Measurements from ENCODE around the gene HOMER3.

DNA sequence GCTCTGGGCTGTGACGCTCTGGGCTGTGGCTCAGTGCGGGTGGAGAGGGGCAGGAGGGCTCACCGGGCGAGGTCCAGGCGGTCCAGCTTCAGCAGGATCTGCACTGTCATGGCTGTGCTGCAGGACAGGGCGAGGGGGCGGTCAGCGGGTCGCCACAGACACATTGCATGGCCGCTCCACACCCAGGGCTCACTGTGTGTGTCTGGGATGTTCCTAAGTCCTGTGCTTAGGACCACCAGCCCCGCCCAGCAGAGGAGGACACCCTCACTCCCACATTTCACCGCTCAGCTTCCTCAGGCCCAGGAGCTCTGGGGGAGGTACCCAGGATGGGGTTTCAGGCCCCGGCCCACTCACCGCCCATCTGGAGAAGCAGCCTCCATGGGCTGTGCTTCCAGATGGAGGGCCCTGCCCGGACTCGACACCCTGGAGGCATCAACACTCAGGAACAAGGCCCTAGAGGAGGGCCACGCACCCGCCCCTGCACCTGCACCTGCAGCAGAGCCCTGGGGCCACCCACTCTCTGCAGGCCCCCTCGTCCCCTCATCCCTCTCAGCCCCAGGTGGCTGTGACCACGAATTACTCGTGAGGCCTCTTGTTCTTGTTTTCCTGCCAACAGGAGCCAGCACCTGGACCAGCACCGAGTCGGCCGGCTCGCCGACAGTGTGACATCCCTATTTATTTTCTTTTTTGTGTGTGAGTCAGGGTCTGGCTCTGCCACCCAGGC lies 35.3 kb downstream of the HOMER3 start:
- TF ChIP-seq, protein P1, sequence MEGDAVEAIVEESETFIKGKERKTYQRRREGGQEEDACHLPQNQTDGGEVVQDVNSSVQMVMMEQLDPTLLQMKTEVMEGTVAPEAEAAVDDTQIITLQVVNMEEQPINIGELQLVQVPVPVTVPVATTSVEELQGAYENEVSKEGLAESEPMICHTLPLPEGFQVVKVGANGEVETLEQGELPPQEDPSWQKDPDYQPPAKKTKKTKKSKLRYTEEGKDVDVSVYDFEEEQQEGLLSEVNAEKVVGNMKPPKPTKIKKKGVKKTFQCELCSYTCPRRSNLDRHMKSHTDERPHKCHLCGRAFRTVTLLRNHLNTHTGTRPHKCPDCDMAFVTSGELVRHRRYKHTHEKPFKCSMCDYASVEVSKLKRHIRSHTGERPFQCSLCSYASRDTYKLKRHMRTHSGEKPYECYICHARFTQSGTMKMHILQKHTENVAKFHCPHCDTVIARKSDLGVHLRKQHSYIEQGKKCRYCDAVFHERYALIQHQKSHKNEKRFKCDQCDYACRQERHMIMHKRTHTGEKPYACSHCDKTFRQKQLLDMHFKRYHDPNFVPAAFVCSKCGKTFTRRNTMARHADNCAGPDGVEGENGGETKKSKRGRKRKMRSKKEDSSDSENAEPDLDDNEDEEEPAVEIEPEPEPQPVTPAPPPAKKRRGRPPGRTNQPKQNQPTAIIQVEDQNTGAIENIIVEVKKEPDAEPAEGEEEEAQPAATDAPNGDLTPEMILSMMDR (IDR thresholded peaks at IDR 0.05): no peak
- no peak for TF ChIP-seq POLR2A (IDR thresholded peaks at IDR 0.05)

Data from heart left ventricle (tissue), 13 donors.